OCI-LY1 (cell line): ENCODE results near the gene MYOM1.

ENCODE experiments used
- EZH2 ChIP-seq: fragments of 200-600 bp; sonication (generic), shearing (Covaris generic); IDR thresholded peaks from 2 replicates; pipeline ENCODE4 v1.8.0; 2017; ENCODE audit warnings: borderline replicate concordance, mixed run types, mild to moderate bottlenecking, antibody characterized with exemption, low read length, moderate library complexity, mixed read lengths
- TF ChIP-seq, protein P1 (sequence below): fragments of 200-600 bp; sonication (generic), shearing (Covaris generic); IDR thresholded peaks from 2 replicates; pipeline ENCODE4 v1.5.1; 2017; ENCODE audit warnings: mild to moderate bottlenecking, antibody characterized with exemption, low read length, moderate library complexity, mixed read lengths

DNA sequence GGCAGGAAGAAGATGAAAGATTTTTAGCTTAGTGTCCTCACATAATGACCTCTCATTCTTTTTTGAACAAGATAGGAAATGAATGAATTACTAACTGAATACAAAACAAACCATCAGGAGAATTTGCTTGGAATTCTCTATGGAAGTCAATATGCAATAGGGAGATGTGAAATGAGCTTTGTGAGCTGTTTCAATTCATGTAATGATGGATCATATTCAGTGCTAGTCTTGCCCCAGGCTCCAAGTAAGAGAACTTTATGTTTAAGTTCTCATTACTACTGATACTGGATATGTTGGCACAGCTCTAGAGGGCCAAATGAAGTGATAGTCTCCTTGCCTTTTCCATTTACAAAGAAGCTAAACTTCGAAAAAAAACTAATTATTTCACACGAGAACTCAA, 29.2 kb downstream of the MYOM1 start:
- TF ChIP-seq EZH2: no peak
- TF ChIP-seq, protein P1, sequence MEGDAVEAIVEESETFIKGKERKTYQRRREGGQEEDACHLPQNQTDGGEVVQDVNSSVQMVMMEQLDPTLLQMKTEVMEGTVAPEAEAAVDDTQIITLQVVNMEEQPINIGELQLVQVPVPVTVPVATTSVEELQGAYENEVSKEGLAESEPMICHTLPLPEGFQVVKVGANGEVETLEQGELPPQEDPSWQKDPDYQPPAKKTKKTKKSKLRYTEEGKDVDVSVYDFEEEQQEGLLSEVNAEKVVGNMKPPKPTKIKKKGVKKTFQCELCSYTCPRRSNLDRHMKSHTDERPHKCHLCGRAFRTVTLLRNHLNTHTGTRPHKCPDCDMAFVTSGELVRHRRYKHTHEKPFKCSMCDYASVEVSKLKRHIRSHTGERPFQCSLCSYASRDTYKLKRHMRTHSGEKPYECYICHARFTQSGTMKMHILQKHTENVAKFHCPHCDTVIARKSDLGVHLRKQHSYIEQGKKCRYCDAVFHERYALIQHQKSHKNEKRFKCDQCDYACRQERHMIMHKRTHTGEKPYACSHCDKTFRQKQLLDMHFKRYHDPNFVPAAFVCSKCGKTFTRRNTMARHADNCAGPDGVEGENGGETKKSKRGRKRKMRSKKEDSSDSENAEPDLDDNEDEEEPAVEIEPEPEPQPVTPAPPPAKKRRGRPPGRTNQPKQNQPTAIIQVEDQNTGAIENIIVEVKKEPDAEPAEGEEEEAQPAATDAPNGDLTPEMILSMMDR: no peak
